Activated CD8-positive, alpha-beta T cell treated with anti-CD3 and anti-CD28 coated beads, Interleukin-2, amount 10 ng/mL, durations not matched to agents 7 days and 5 days (primary cell): Measurements from ENCODE around the gene CHRM3. TPM values are rescaled to one million over a fixed set of nuclear protein-coding genes. Genes with fewer than 3 reads are reported as not detected.

Source experiments
- ATAC-seq: fragments of 150-1000 bp; cut with Tn5 transposase; one replicate; pipeline ENCODE4 v1.10.0; 2021; ENCODE audit warnings: moderate library complexity
- CTCF ChIA-PET: fragments of 350-600 bp; sonication (Branson Sonifier 250); formaldehyde crosslinking; loops from one replicate; lab custom pipeline; 2021; ENCODE audit warnings: antibody characterized with exemption; lab: Charles Lee
- POLR2A ChIA-PET: fragments of 350-600 bp; sonication (Branson Sonifier 250); formaldehyde crosslinking; loops from one replicate; lab custom pipeline; 2021; ENCODE audit warnings: antibody characterized with exemption; lab: Charles Lee
- DNase-seq: peaks from one replicate; pipeline ENCODE4 v3.0.0-alpha.2; 2020
- H3K27ac Mint-ChIP-seq: one replicate; pipeline ENCODE4 v1.8.0; 2021; ENCODE audit warnings: mild to moderate bottlenecking, mixed read lengths
- H3K27me3 Mint-ChIP-seq: one replicate; pipeline ENCODE4 v1.8.0; 2021; ENCODE audit warnings: low read depth, mixed read lengths
- H3K36me3 Mint-ChIP-seq: one replicate; pipeline ENCODE4 v1.8.0; 2021; ENCODE audit warnings: low read depth, mixed read lengths
- H3K4me1 Mint-ChIP-seq: one replicate; pipeline ENCODE4 v1.8.0; 2021; ENCODE audit warnings: low read depth, mixed read lengths
- H3K4me3 Mint-ChIP-seq: one replicate; pipeline ENCODE4 v1.8.0; 2021; ENCODE audit warnings: mild to moderate bottlenecking, mixed read lengths
- H3K9me3 Mint-ChIP-seq: one replicate; pipeline ENCODE4 v1.8.0; 2022; ENCODE audit warnings: mixed read lengths; ENCODE audit not compliant: insufficient read depth
- total RNA-seq, 2 experiments: library from RNA; stranded (reverse); gene quantifications; one replicate each; pipeline ENCODE4 v1.2.3, GENCODE V29; 2021

The CHRM3 gene
- not detected for total RNA-seq

- ATAC-seq, result peak; percentile 59
Observed at GRCh38 chr1:239386453-239387303, at the start of gene CHRM3. CHRM3 (plus strand) TSS chr1:239386568; CDS start chr1:239907452, 520,884 bp downstream.

GRCh38 chr1:239337799-239338430, 48.5 kb upstream of the CHRM3 start:
- H3K4me1 Mint-ChIP-seq, result no peaks in the 10 kb centered on the region
- ATAC-seq, result no peak
- H3K9me3 Mint-ChIP-seq, result no peaks in the 10 kb centered on the region
- no peak for DNase-seq
- POLR2A ChIA-PET, result no interaction called here
- CTCF ChIA-PET, result no interaction called here
- no peak overlapping the region for H3K4me3 Mint-ChIP-seq
- no peaks in the 10 kb centered on the region for H3K27me3 Mint-ChIP-seq
- H3K27ac Mint-ChIP-seq, result no peak overlapping the region
- H3K36me3 Mint-ChIP-seq, result no peaks in the 10 kb centered on the region

More at GRCh38 chr1:239386453-239387303, at the start of gene CHRM3:
- Mint-ChIP-seq H3K36me3 (no peaks in the 10 kb centered on the region), H3K9me3 (no peaks in the 10 kb centered on the region), H3K27me3 (peaks cover 61% of the 10 kb centered on the region), H3K27ac (no peak within 1 kb of the TSS), H3K4me3 (peak within 1 kb of the TSS; percentile 62), H3K4me1 (peaks cover 20% of the 10 kb centered on the region)
- ChIA-PET POLR2A (no interaction called here), CTCF (no interaction called here)
- DNase-seq, result peak; percentile 30

- DNase-seq, result no peak
- no peak overlapping the region for H3K27ac Mint-ChIP-seq
- H3K27me3 Mint-ChIP-seq, result no peaks in the 10 kb centered on the region
- H3K4me3 Mint-ChIP-seq, result no peak overlapping the region
- ChIA-PET CTCF (no interaction called here), POLR2A (no interaction called here)
- H3K4me1 Mint-ChIP-seq, result no peaks in the 10 kb centered on the region
- H3K36me3 Mint-ChIP-seq, result no peaks in the 10 kb centered on the region
- no peaks in the 10 kb centered on the region for H3K9me3 Mint-ChIP-seq
- no peak for ATAC-seq
Observed at GRCh38 chr1:239347776-239348175, 38.6 kb upstream of the CHRM3 start.

- ChIA-PET CTCF (no interaction called here), POLR2A (no interaction called here)
- ATAC-seq, result no peak
- Mint-ChIP-seq H3K27ac (no peak overlapping the region), H3K4me3 (no peak overlapping the region), H3K27me3 (no peaks in the 10 kb centered on the region), H3K9me3 (no peaks in the 10 kb centered on the region), H3K36me3 (no peaks in the 10 kb centered on the region), H3K4me1 (no peaks in the 10 kb centered on the region)
- DNase-seq, result no peak
Observed at GRCh38 chr1:239348635-239349353, 37.6 kb upstream of the CHRM3 start.

GRCh38 chr1:239349699-239350098, 36.7 kb upstream of the CHRM3 start:
- no peaks in the 10 kb centered on the region for H3K27me3 Mint-ChIP-seq
- no peak overlapping the region for H3K4me3 Mint-ChIP-seq
- H3K36me3 Mint-ChIP-seq, result no peaks in the 10 kb centered on the region
- H3K27ac Mint-ChIP-seq, result no peak overlapping the region
- ATAC-seq (no peak), DNase-seq (no peak)
- H3K9me3 Mint-ChIP-seq, result no peaks in the 10 kb centered on the region
- no peaks in the 10 kb centered on the region for H3K4me1 Mint-ChIP-seq
- POLR2A ChIA-PET, result no interaction called here
- CTCF ChIA-PET, result no interaction called here

GRCh38 chr1:239353536-239353935, 32.8 kb upstream of the CHRM3 start:
- CTCF ChIA-PET, result no interaction called here
- Mint-ChIP-seq H3K36me3 (no peaks in the 10 kb centered on the region), H3K27ac (no peak overlapping the region), H3K4me3 (no peak overlapping the region), H3K4me1 (no peaks in the 10 kb centered on the region), H3K27me3 (no peaks in the 10 kb centered on the region), H3K9me3 (no peaks in the 10 kb centered on the region)
- no peak for DNase-seq
- ATAC-seq, result no peak
- POLR2A ChIA-PET, result no interaction called here

- no peak for ATAC-seq
- Mint-ChIP-seq H3K27ac (no peak overlapping the region), H3K4me1 (no peaks in the 10 kb centered on the region), H3K36me3 (no peaks in the 10 kb centered on the region), H3K4me3 (no peak overlapping the region), H3K9me3 (no peaks in the 10 kb centered on the region), H3K27me3 (no peaks in the 10 kb centered on the region)
- ChIA-PET POLR2A (no interaction called here), CTCF (no interaction called here)
- DNase-seq, result no peak
Observed at GRCh38 chr1:239354231-239354630, 32.1 kb upstream of the CHRM3 start.

- H3K36me3 Mint-ChIP-seq, result no peaks in the 10 kb centered on the region
Observed at GRCh38 chr1:239357867-239358266, 28.5 kb upstream of the CHRM3 start.

GRCh38 chr1:239361403-239361802, 25.0 kb upstream of the CHRM3 start:
- H3K9me3 Mint-ChIP-seq, result no peaks in the 10 kb centered on the region
- CTCF ChIA-PET, result no interaction called here
- POLR2A ChIA-PET, result no interaction called here
- H3K36me3 Mint-ChIP-seq, result no peaks in the 10 kb centered on the region
- H3K27me3 Mint-ChIP-seq, result no peaks in the 10 kb centered on the region
- H3K4me3 Mint-ChIP-seq, result no peak overlapping the region
- H3K27ac Mint-ChIP-seq, result no peak overlapping the region
- H3K4me1 Mint-ChIP-seq, result no peaks in the 10 kb centered on the region
- ATAC-seq (no peak), DNase-seq (no peak)

More at GRCh38 chr1:239357867-239358266, 28.5 kb upstream of the CHRM3 start:
- no peaks in the 10 kb centered on the region for H3K9me3 Mint-ChIP-seq
- DNase-seq (no peak), ATAC-seq (no peak)
- no peaks in the 10 kb centered on the region for H3K27me3 Mint-ChIP-seq
- H3K27ac Mint-ChIP-seq, result no peak overlapping the region
- ChIA-PET POLR2A (no interaction called here), CTCF (no interaction called here)
- no peak overlapping the region for H3K4me3 Mint-ChIP-seq
- no peaks in the 10 kb centered on the region for H3K4me1 Mint-ChIP-seq

- H3K27me3 Mint-ChIP-seq, result no peaks in the 10 kb centered on the region
- H3K27ac Mint-ChIP-seq, result no peak overlapping the region
- no peaks in the 10 kb centered on the region for H3K9me3 Mint-ChIP-seq
- no peak overlapping the region for H3K4me3 Mint-ChIP-seq
- POLR2A ChIA-PET, result no interaction called here
- no peak for ATAC-seq
- H3K36me3 Mint-ChIP-seq, result no peaks in the 10 kb centered on the region
- DNase-seq, result no peak
- no peaks in the 10 kb centered on the region for H3K4me1 Mint-ChIP-seq
- CTCF ChIA-PET, result no interaction called here
Observed at GRCh38 chr1:239363930-239364329, 22.4 kb upstream of the CHRM3 start.

- no peak overlapping the region for H3K4me3 Mint-ChIP-seq
- no peak for DNase-seq
Observed at GRCh38 chr1:239367196-239367810, 19.1 kb upstream of the CHRM3 start.

More at GRCh38 chr1:239367196-239367810, 19.1 kb upstream of the CHRM3 start:
- no peaks in the 10 kb centered on the region for H3K27me3 Mint-ChIP-seq
- H3K9me3 Mint-ChIP-seq, result no peaks in the 10 kb centered on the region
- no peak for ATAC-seq
- no peaks in the 10 kb centered on the region for H3K4me1 Mint-ChIP-seq
- POLR2A ChIA-PET, result no interaction called here
- no peak overlapping the region for H3K27ac Mint-ChIP-seq
- CTCF ChIA-PET, result no interaction called here
- H3K36me3 Mint-ChIP-seq, result no peaks in the 10 kb centered on the region
